Activated CD8-positive, alpha-beta memory T cell treated with anti-CD3 and anti-CD28 coated beads for 4 hours (primary cell): ENCODE measurements around the gene LETMD1.
"Not testable (repeated sequence)": the region's sequence is repeated elsewhere in the genome, so short reads cannot be mapped to it uniquely, and the experiment has no call there.

ENCODE experiments used
- DNase-seq, 2 donors: peaks; one replicate each; pipeline ENCODE4 v3.0.0-alpha.2; 2020; ENCODE audit warnings: low read depth in 2 of 2

The LETMD1 gene

GRCh38 chr12:51077930-51078329 is 29.8 kb downstream of the LETMD1 start:
- no peak for DNase-seq

GRCh38 chr12:51078346-51078745 is 30.2 kb downstream of the LETMD1 start:
- DNase-seq = not testable (repeated sequence)

- not testable (repeated sequence) for DNase-seq
Measured at GRCh38 chr12:51078866-51079265, 30.7 kb downstream of the LETMD1 start.

GRCh38 chr12:51080136-51080535 is 32.0 kb downstream of the LETMD1 start:
- no peak for DNase-seq

GRCh38 chr12:51081421-51081820 is 33.3 kb downstream of the LETMD1 start:
- no peak for DNase-seq

- DNase-seq = no peak
Measured at GRCh38 chr12:51082561-51083125, 34.5 kb downstream of the LETMD1 start.

- peak; percentile 84 to 89 for DNase-seq
Measured at GRCh38 chr12:51083126-51083833, 35.2 kb downstream of the LETMD1 start, which contains the start of gene CSRNP2. Gene CSRNP2 (minus strand): TSS chr12:51083596. CDS start chr12:51076561, 7,035 bp downstream.

- DNase-seq = no peak
Measured at GRCh38 chr12:51085757-51086156, 37.6 kb downstream of the LETMD1 start.

GRCh38 chr12:51086933-51087332 is 38.8 kb downstream of the LETMD1 start:
- no peak for DNase-seq

- DNase-seq = no peak
Measured at GRCh38 chr12:51087818-51088217, 39.7 kb downstream of the LETMD1 start.

GRCh38 chr12:51090705-51091229 is 42.6 kb downstream of the LETMD1 start:
- DNase-seq = no peak

GRCh38 chr12:51098611-51099010 is 50.5 kb downstream of the LETMD1 start:
- DNase-seq = no peak

- DNase-seq = no peak
Measured at GRCh38 chr12:51103977-51104376, 55.9 kb downstream of the LETMD1 start.

- DNase-seq = no peak
Measured at GRCh38 chr12:51108136-51108535, 60.0 kb downstream of the LETMD1 start.
